ENCODE data around the gene OR10G8. TPM values are rescaled to one million over a fixed set of nuclear protein-coding genes. Genes with fewer than 3 reads are reported as not detected.

Gene OR10G8
- total RNA-seq, 4 donors from 2014 or later = not detected

DNA sequence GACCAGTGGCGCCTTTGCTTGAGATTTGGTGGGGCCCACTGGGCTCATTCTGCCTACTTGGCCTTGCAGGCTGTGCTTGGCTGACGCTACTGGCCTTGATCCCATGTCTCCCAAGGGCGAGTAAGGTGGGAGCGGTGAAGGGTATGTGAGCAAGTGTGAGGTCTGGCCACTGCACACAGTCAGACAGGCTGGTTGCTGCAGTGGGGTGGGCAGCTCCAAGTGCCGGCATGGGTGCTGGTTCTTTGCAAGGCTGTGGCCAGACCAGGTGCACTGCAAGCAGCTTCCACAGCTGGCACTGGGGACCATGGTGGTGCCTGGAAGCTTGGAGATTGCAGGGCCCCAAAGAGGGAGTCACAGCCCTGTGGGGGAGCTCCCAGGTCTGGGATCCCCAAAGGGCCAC, 48.0 kb downstream of the OR10G8 start:
- Histone ChIP-seq H3K36me3 (no peaks in the 10 kb centered on the region), H3K9me3 (no peaks in the 10 kb centered on the region), H3K27me3 (peaks cover 23% of the 10 kb centered on the region), H3K4me3 (no peak overlapping the region), H3K27ac (no peak overlapping the region), H3K4me1 (peaks cover 22% of the 10 kb centered on the region)
- no peak for DNase-seq (ENCODE audit: low spot score in 2 of 2)
- TF ChIP-seq POLR2A (IDR thresholded peaks at IDR 0.05) (no peak), EP300 (IDR thresholded peaks at IDR 0.05) (no peak), CTCF (IDR thresholded peaks at IDR 0.05) (no peak), POLR2AphosphoS5 (IDR thresholded peaks at IDR 0.05) (no peak)
- WGBS = 88% methylated on average over 5 of the region's 5 CpGs

GRCh38 chr11:124075492-124075840, 48.9 kb downstream of the OR10G8 start:
- no peak overlapping the region for H3K27ac ChIP-seq
- TF ChIP-seq EP300 (IDR thresholded peaks at IDR 0.05) (no peak), POLR2A (IDR thresholded peaks at IDR 0.05) (no peak), POLR2AphosphoS5 (IDR thresholded peaks at IDR 0.05) (no peak), CTCF (IDR thresholded peaks at IDR 0.05) (no peak)
- H3K4me3 ChIP-seq = peak overlapping the region; percentile 53
- H3K9me3 ChIP-seq = no peaks in the 10 kb centered on the region
- H3K36me3 ChIP-seq = no peaks in the 10 kb centered on the region
- peaks cover 18% of the 10 kb centered on the region for H3K27me3 ChIP-seq
- 20% methylated on average over 2 of the region's 6 CpGs for WGBS
- peaks cover 14% of the 10 kb centered on the region for H3K4me1 ChIP-seq
- DNase-seq (ENCODE audit: low spot score in 2 of 2) = no peak

DNA sequence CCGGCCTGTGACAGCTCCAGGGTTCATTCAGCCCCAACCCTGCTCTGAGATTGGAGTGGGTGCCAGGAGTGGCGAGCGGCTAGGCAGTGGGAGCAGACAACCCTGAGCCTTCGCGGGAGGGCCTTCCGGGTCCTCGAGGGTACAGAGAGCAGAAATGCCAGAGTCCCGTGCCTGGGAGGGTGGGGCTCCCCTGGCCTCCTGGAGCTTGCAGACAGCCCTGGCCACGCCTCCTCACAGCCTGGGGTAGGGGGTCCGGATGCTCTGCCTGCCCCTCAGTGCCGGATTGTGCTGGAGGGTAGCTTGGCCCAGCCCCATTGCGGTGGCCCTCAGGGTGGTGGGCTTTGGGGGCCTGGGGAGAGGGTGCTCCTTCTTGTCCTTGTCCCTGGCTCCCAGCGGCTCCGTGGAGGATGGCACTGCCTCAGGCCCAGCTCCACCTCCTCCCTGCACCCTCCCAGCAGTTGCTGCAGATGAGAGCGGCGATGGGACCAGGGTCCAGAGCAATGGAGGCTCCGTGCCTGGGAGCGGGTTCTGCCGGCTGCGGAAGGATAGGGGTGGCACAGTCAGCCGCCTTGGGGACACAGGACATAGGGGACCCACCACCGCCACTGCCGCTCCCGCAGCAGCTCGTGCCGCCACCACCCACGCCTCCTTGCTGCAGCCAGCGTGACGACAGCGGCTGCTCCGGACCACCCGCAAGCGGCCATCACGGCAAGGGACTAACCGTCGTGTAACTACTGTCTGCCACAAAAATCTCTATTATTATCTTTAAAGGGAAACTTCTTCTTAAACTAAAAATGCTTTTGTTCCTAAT, 49.4 kb downstream of the OR10G8 start:
- peak in 1 of 2 donors; percentile 65 for DNase-seq (ENCODE audit: low spot score in 2 of 2)

DNA sequence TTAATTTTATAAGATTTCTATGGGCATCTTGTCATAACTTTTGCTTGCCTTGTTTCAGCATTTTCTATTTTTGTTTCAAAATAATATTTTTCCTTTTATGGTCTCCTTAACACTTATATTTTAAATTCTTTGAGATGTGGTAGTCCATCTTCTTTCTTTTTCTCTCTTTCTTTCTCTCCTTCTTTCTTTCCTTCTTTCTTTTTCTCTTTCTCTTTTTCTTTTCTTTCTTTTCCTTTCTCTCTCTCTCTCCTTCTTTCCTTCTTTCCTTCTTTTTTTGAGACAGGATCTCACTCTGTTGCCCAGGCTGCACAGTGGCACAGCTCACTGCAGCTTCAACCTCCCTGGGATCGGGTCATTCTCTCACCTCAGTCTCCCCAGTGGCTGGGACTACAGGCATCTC, 50.7 kb downstream of the OR10G8 start:
- H3K9me3 ChIP-seq = no peaks in the 10 kb centered on the region
- H3K36me3 ChIP-seq = no peaks in the 10 kb centered on the region
- TF ChIP-seq EP300 (IDR thresholded peaks at IDR 0.05) = no peak
- TF ChIP-seq POLR2A (IDR thresholded peaks at IDR 0.05) = no peak
- TF ChIP-seq POLR2AphosphoS5 (IDR thresholded peaks at IDR 0.05) = no peak
- TF ChIP-seq CTCF (IDR thresholded peaks at IDR 0.05) = no peak
- H3K4me1 ChIP-seq = peaks cover 14% of the 10 kb centered on the region
- no peak overlapping the region for H3K4me3 ChIP-seq
- H3K27ac ChIP-seq = no peak overlapping the region
- peaks cover 16% of the 10 kb centered on the region for H3K27me3 ChIP-seq
- 90% methylated on average over 1 of the region's 1 CpG for WGBS
- DNase-seq (ENCODE audit: low spot score in 2 of 2) = no peak

More for the DNA sequence above, 49.4 kb downstream of the OR10G8 start:
- H3K27ac ChIP-seq = peak overlapping the region; percentile 29
- H3K27me3 ChIP-seq = peaks cover 16% of the 10 kb centered on the region
- no peaks in the 10 kb centered on the region for H3K36me3 ChIP-seq
- peaks cover 14% of the 10 kb centered on the region for H3K4me1 ChIP-seq
- peak overlapping the region; percentile 53 for H3K4me3 ChIP-seq
- WGBS = 4% methylated on average over 25 of the region's 36 CpGs
- no peaks in the 10 kb centered on the region for H3K9me3 ChIP-seq
- TF ChIP-seq POLR2AphosphoS5 (IDR thresholded peaks at IDR 0.05) = no peak
- TF ChIP-seq EP300 (IDR thresholded peaks at IDR 0.05) = no peak
- no peak for TF ChIP-seq CTCF (IDR thresholded peaks at IDR 0.05)
- TF ChIP-seq POLR2A (IDR thresholded peaks at IDR 0.05) = no peak

- WGBS = 90% methylated on average over 2 of the region's 2 CpGs
- Histone ChIP-seq H3K36me3 (no peaks in the 10 kb centered on the region), H3K27ac (peak overlapping the region; percentile 34), H3K27me3 (peaks cover 16% of the 10 kb centered on the region), H3K9me3 (no peaks in the 10 kb centered on the region), H3K4me3 (no peak overlapping the region), H3K4me1 (peaks cover 14% of the 10 kb centered on the region)
- TF ChIP-seq EP300 (IDR thresholded peaks at IDR 0.05) (no peak), POLR2AphosphoS5 (IDR thresholded peaks at IDR 0.05) (no peak), CTCF (IDR thresholded peaks at IDR 0.05) (no peak), POLR2A (IDR thresholded peaks at IDR 0.05) (no peak)
- no peak for DNase-seq (ENCODE audit: low spot score in 2 of 2)
These were observed 52.0 kb downstream of the OR10G8 start for GRCh38 chr11:124078591-124078990.
